NOMO-1 treated with dmso at 0.1 percent for 144 hours (cell line): ENCODE measurements around the gene REEP2.

ENCODE experiments used
- DNase-seq: peaks from one replicate; lab custom pipeline; 2025; ENCODE audit not compliant: unreplicated experiment; lab: John Stamatoyannopoulos, UW

Gene REEP2

GRCh38 chr5:138495351-138495750 is 56.5 kb downstream of the REEP2 start:
- no peak for DNase-seq
